Stomach (tissue), 9 donors: Measurements from ENCODE around the gene RSPO1. TPM values are rescaled to one million over a fixed set of nuclear protein-coding genes. Genes with fewer than 3 reads are reported as not detected.
A peak's percentile ranks its signal among the peaks of the same experiment; 100 is the strongest.

ENCODE experiments used
- DNase-seq, 2 donors: peaks; one replicate each; pipeline versions ENCODE4 v3.0.0 to v3.0.0-alpha.2; 2013 to 2019
- H3K27ac ChIP-seq, 5 donors: fragments of 200-600 bp in 4 of 5; sonication (generic) in 4 of 5; one replicate each; pipeline ENCODE4 v1.5.1; 2013 to 2019; ENCODE audit warnings: mild to moderate bottlenecking in 1 of 5, moderate library complexity in 1 of 5
- H3K27me3 ChIP-seq, 3 donors: fragments of 200-600 bp; sonication (generic); one replicate each; pipeline ENCODE4 v1.5.1; 2017 to 2019; ENCODE audit warnings: mixed run types in 1 of 3
- H3K36me3 ChIP-seq, 4 donors: fragments of 200-600 bp; sonication (generic); 1 replicate in 3 of 4; 2 replicates in 1 of 4; pipeline ENCODE4 v1.5.1; 2016 to 2019
- H3K4me1 ChIP-seq, 4 donors: fragments of 200-600 bp; sonication (generic); one replicate each; pipeline ENCODE4 v1.5.1; 2016 to 2019
- H3K4me3 ChIP-seq, 4 donors: fragments of 200-600 bp; sonication (generic) in 3 of 4; one replicate each; pipeline ENCODE4 v1.5.1; 2016 to 2019; ENCODE audit warnings: mild to moderate bottlenecking in 1 of 4
- H3K9me3 ChIP-seq, 4 donors: fragments of 200-600 bp; sonication (generic); one replicate each; pipeline ENCODE4 v1.5.1; 2016 to 2019
- EP300 ChIP-seq: sonication (generic); formaldehyde crosslinking; IDR thresholded peaks from one replicate; pipeline ENCODE4 v1.6.1; 2017; ENCODE audit warnings: antibody characterized with exemption
- POLR2A ChIP-seq, 4 donors: fragments of 450-650 bp; IDR thresholded peaks; one replicate each; pipeline ENCODE4 v1.6.1; 2016; ENCODE audit warnings: antibody characterized with exemption in 4 of 4, control low read depth in 2 of 4, mild to moderate bottlenecking in 1 of 4, moderate library complexity in 1 of 4
- POLR2AphosphoS5 ChIP-seq, 3 donors: sonication (generic); formaldehyde crosslinking; IDR thresholded peaks; one replicate each; pipeline ENCODE4 v1.6.1; 2016; ENCODE audit warnings: antibody characterized with exemption in 3 of 3
- WGBS, 5 donors: extraction: QIAGEN DNeasy Blood & Tissue Kit in 3 of 5; methylation state at CpG; one replicate each; pipeline versions ENCODE4 v1.1.5 to v1.1.7; 2013 to 2018; 5-methylcytosine and 5-hydroxymethylcytosine counted together
- intact Hi-C: fragments of 100-400 bp; cut with DNase I; formaldehyde crosslinking; loops from one replicate; pipeline ENCODE4 v1.15.1; 2023; ENCODE audit warnings: low total_unique reads
- polyA plus RNA-seq, 3 donors: library from polyadenylated mRNA; stranded (reverse); fragments of 200-250 nt; gene quantifications; one replicate each; pipeline ENCODE4 v1.2.3, GENCODE V29; 2013
- total RNA-seq, 5 donors: library from RNA; depleted of rRNA; stranded (reverse); fragments of >200 nt; gene quantifications; one replicate each; pipeline versions ENCODE4 v1.1.0 to v1.2.3, GENCODE V29; 2014 to 2016
- TF ChIP-seq, protein P1 (sequence below), 7 experiments: fragments of 450-650 bp in 4 of 7; fragments of 200-600 bp in 3 of 7; sonication (generic) in 3 of 7; IDR thresholded peaks; one replicate each; pipeline ENCODE4 v1.5.1; 2016 to 2019; ENCODE audit warnings: antibody characterized with exemption in 7 of 7, control low read depth in 2 of 7, mild to moderate bottlenecking in 1 of 7
- donor health status: healthy with polysubstance abuse.
- donor health status: Bipolar disorder and iron deficiency.
- donor health status: healthy.

Gene RSPO1
- total and polyA plus RNA-seq, 8 donors: 0.50 to 5.8 (median 1.4) TPM

- 61 to 89% (median 87%) methylated on average over 5 of the region's 5 CpGs for WGBS, 5 donors
- peaks cover 0 to 3% (median 0%) of the 10 kb centered on the region in 3 donors for H3K27me3 ChIP-seq
- no peak overlapping the region for H3K27ac ChIP-seq
- TF ChIP-seq, protein P1, sequence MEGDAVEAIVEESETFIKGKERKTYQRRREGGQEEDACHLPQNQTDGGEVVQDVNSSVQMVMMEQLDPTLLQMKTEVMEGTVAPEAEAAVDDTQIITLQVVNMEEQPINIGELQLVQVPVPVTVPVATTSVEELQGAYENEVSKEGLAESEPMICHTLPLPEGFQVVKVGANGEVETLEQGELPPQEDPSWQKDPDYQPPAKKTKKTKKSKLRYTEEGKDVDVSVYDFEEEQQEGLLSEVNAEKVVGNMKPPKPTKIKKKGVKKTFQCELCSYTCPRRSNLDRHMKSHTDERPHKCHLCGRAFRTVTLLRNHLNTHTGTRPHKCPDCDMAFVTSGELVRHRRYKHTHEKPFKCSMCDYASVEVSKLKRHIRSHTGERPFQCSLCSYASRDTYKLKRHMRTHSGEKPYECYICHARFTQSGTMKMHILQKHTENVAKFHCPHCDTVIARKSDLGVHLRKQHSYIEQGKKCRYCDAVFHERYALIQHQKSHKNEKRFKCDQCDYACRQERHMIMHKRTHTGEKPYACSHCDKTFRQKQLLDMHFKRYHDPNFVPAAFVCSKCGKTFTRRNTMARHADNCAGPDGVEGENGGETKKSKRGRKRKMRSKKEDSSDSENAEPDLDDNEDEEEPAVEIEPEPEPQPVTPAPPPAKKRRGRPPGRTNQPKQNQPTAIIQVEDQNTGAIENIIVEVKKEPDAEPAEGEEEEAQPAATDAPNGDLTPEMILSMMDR (IDR thresholded peaks at IDR 0.05): no peak
- TF ChIP-seq EP300: no peak
- TF ChIP-seq POLR2AphosphoS5 (IDR thresholded peaks at IDR 0.05): no peak
- TF ChIP-seq POLR2A (IDR thresholded peaks at IDR 0.05): no peak
- intact Hi-C loops: loop anchor here (5.0 kb wide), 1 partner anchor 176 kb away; no protein-coding TSS in a partner anchor
- no peak overlapping the region for H3K4me3 ChIP-seq
- no peak for DNase-seq
- peaks cover 0 to 12% (median 0%) of the 10 kb centered on the region in 4 donors for H3K4me1 ChIP-seq
- no peaks in the 10 kb centered on the region for H3K9me3 ChIP-seq
- peaks cover 1 to 18% (median 11%) of the 10 kb centered on the region in 4 donors for H3K36me3 ChIP-seq
These were observed 43.1 kb upstream of the RSPO1 start for GRCh38 chr1:37677808-37678207.

DNA sequence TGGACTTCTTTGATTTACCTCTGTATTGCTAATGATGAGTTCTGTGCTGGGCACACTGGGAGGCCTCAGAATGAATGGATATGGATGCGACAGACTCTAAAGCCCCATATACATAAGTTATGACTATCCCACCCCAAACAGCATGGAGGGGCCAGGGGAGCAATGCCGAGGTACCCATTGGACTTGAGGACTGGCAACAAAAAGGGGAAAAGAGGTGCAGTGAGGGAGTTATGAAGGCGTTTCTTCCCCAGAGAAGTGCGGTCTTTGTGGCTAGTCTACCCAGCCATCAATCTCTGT, 42.4 kb upstream of the RSPO1 start:
- TF ChIP-seq POLR2A (IDR thresholded peaks at IDR 0.05): no peak
- TF ChIP-seq EP300: no peak
- Histone ChIP-seq H3K27ac (no peak overlapping the region), H3K9me3 (no peaks in the 10 kb centered on the region), H3K4me3 (no peak overlapping the region), H3K27me3 (peaks cover 0 to 10% (median 0%) of the 10 kb centered on the region in 3 donors), H3K36me3 (peaks cover 0 to 15% (median 7%) of the 10 kb centered on the region in 4 donors), H3K4me1 (peaks cover 0 to 12% (median 0%) of the 10 kb centered on the region in 4 donors)
- DNase-seq: no peak
- intact Hi-C loops: loop anchor here (5.0 kb wide), 1 partner anchor 175 kb away; no protein-coding TSS in a partner anchor
- 63 to 72% (median 64%) methylated on average over 4 of the region's 4 CpGs for WGBS, 5 donors

DNA sequence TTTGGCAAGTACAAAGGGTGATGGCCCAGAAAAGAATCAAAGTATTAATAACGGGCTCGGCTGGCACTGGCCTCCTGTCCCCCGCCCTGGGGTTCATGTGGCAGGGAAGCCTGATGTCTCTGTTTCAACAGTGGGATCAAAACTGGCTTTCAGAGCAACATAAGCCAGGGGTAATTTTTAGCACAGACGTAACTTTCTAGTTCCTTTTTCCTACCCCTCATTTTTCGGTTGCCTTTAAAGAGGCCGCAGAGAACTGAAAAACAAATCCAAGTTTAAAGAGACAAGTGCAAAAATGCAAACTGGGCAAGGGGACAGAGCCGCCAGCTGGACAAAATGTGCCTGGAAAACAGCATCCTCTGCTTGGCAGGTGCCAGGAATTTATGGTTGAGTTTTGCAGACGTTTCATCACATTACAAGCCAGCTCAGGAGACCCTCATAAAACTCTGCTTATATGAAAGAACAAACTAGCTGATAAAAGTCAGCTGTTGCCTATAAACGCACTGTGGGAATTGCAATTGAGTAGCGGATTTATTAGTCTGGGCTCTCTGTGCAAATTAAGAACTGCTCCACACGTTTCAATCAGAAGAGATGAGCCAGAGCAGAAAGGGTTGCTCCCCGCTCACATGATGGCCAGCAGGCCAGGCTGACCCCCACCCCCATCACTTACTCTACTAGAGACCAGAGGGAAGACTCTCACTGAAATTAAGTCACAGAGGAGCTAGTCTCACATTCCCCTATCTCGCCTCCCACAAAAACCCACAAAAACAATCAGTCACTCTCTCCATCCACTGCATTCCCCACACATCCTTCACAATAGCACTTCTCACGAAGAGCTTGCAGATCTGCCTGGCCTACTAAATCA, 41.8 kb upstream of the RSPO1 start:
- intact Hi-C loops: loop anchor here (5.0 kb wide), 1 partner anchor 174 kb away; no protein-coding TSS in a partner anchor
- DNase-seq: peak in 1 of 2 donors; percentile 59

DNA sequence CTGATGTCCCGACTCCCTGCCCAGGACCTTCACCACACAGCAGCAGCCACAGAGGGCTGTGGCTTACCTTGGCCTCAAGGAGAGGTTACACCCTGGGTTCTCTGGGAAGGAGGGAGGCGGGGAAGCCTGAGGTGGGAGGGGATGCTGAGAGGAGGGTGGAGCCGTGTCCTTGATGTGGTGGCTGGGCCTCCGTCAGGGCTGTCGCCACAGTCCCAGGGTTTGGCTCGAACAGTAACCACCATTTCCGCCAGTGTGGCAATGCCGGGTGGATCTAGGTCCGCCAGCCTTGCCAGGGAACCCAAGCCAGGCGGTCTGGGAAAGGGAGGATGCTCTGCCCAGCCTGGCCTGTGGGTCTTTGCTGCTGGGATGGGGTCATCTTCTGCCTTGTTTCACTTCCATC, 39.2 kb upstream of the RSPO1 start:
- WGBS, 5 donors: 31 to 57% (median 42%) methylated on average over 6 to 10 of the region's 10 CpGs
- Histone ChIP-seq H3K9me3 (no peaks in the 10 kb centered on the region), H3K27ac (no peak overlapping the region), H3K36me3 (no peaks in the 10 kb centered on the region), H3K27me3 (peaks cover 0 to 40% (median 0%) of the 10 kb centered on the region in 3 donors), H3K4me1 (peaks cover 0 to 12% (median 0%) of the 10 kb centered on the region in 4 donors), H3K4me3 (no peak overlapping the region)
- intact Hi-C loops: no loop called here
- DNase-seq: peak in 1 of 2 donors; percentile 53
- TF ChIP-seq POLR2AphosphoS5 (IDR thresholded peaks at IDR 0.05) (no peak), EP300 (no peak), POLR2A (IDR thresholded peaks at IDR 0.05) (no peak)
- TF ChIP-seq, protein P1 (IDR thresholded peaks at IDR 0.05): no peak

More for the DNA sequence above, 41.8 kb upstream of the RSPO1 start:
- peak overlapping the region in 2 of 5 donors; percentile 60 to 68 for H3K27ac ChIP-seq
- H3K27me3 ChIP-seq: peaks cover 0 to 16% (median 0%) of the 10 kb centered on the region in 3 donors
- 39 to 57% (median 53%) methylated on average over 14 of the region's 14 CpGs for WGBS, 5 donors
- H3K4me3 ChIP-seq: no peak overlapping the region
- H3K36me3 ChIP-seq: peaks cover 0 to 12% (median 7%) of the 10 kb centered on the region in 4 donors
- TF ChIP-seq POLR2AphosphoS5 (IDR thresholded peaks at IDR 0.05) (no peak), POLR2A (IDR thresholded peaks at IDR 0.05) (no peak), EP300 (no peak)
- TF ChIP-seq, protein P1 (IDR thresholded peaks at IDR 0.05): no peak
- H3K9me3 ChIP-seq: no peaks in the 10 kb centered on the region
- peaks cover 0 to 12% (median 0%) of the 10 kb centered on the region in 4 donors for H3K4me1 ChIP-seq
